ENCODE results near the gene PROM2.

- TF ChIP-seq, protein P1, sequence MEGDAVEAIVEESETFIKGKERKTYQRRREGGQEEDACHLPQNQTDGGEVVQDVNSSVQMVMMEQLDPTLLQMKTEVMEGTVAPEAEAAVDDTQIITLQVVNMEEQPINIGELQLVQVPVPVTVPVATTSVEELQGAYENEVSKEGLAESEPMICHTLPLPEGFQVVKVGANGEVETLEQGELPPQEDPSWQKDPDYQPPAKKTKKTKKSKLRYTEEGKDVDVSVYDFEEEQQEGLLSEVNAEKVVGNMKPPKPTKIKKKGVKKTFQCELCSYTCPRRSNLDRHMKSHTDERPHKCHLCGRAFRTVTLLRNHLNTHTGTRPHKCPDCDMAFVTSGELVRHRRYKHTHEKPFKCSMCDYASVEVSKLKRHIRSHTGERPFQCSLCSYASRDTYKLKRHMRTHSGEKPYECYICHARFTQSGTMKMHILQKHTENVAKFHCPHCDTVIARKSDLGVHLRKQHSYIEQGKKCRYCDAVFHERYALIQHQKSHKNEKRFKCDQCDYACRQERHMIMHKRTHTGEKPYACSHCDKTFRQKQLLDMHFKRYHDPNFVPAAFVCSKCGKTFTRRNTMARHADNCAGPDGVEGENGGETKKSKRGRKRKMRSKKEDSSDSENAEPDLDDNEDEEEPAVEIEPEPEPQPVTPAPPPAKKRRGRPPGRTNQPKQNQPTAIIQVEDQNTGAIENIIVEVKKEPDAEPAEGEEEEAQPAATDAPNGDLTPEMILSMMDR (optimal IDR thresholded peaks at IDR 0.05 in 1 of 3, IDR thresholded peaks at IDR 0.05 in 1 of 3, conservative IDR thresholded peaks at IDR 0.05 in 1 of 3; ENCODE audit: extremely low read depth in 1 of 3, insufficient read depth in 2 of 3, low read length in 3 of 3): no peak
- TF ChIP-seq EZH2 (IDR thresholded peaks at IDR 0.05; ENCODE audit: low read length): no peak
Observed at GRCh38 chr2:95262896-95263542, 11.2 kb upstream of the PROM2 start.

Measured in keratinocyte (primary cell).